ENCODE measurements around the gene BDKRB1. TPM values are rescaled to one million over a fixed set of nuclear protein-coding genes. Genes with fewer than 3 reads are reported as not detected.

The BDKRB1 gene
- total and polyA plus RNA-seq, 4 experiments from 2014 or later = not detected

DNA sequence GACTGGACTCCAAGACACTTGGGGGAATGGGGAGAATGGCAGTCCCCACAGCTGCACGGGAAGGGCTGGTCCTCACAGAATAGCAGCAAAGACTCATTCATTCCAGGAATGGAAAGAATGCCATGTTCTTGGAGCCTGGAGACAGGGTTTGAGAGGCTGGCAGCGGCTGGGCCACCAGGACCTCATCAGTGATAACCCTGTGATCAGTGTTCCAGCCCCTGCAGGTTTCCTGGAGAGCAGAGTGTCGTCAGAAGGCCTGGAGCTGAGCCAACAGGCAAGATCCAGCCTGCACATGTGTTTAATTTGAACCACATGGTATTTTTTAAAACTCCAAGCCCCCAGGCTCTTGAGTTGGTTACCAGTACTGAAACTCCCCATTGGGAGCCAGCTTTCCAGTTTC is 11.3 kb downstream of the BDKRB1 start:
- CTCF ChIA-PET (ENCODE audit: partially characterized antibody) = no interaction called here
- H3K9me3 ChIP-seq (ENCODE audit: control insufficient read depth in 1 of 2, low read length in 2 of 2) = no peaks in the 10 kb centered on the region
- no peak for DNase-seq
- Mint-ChIP-seq H3K36me3 (peaks cover 0 to 8% of the 10 kb centered on the region in 2 donors), H3K4me3 (no peak overlapping the region), H3K4me1 (no peaks in the 10 kb centered on the region), H3K9me3 (peaks cover 0 to 10% (median 5%) of the 10 kb centered on the region in 8 donors), H3K27me3 (peaks cover 0 to 5% of the 10 kb centered on the region in 2 donors), H3K27ac (no peak overlapping the region)
- no peaks in the 10 kb centered on the region for H3K36me3 ChIP-seq (ENCODE audit: insufficient read depth, low read length)
- H3K4me3 ChIP-seq (ENCODE audit: low read length in 2 of 2) = no peak overlapping the region
- no peaks in the 10 kb centered on the region for H3K27me3 ChIP-seq (ENCODE audit: insufficient read depth, low read length)
- no peaks in the 10 kb centered on the region for H3K4me1 ChIP-seq (ENCODE audit: insufficient read depth, low read length)
- H3K27ac ChIP-seq (ENCODE audit: low read depth, low read length) = no peak overlapping the region
- intact Hi-C loops (cut with micrococcal nuclease) = no loop called here
- POLR2A ChIA-PET (ENCODE audit: partially characterized antibody) = no interaction called here

DNA sequence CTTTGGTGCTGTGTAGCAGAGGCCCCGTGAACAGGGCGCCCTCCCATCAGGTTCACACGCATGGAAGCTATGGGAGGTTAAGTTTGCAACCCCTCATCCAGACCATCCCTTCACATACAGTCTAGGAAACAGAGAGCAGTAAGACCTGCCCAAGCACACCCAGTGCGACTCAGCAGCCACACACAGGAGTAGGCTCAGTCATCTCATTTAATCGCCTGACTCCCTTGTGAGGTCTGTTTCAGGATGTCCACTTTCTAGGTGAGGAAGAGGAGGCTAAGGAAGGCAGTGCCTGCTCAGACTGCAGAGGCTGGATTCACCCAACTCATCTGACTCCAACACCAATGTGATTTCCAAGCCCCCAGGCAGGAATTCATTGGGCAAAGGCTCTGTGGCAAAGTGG is 11.9 kb downstream of the BDKRB1 start:
- H3K4me1 ChIP-seq (ENCODE audit: insufficient read depth, low read length) = no peaks in the 10 kb centered on the region
- POLR2A ChIA-PET (ENCODE audit: partially characterized antibody) = no interaction called here
- CTCF ChIA-PET (ENCODE audit: partially characterized antibody) = no interaction called here
- no peak overlapping the region for H3K27ac Mint-ChIP-seq
- H3K27me3 ChIP-seq (ENCODE audit: insufficient read depth, low read length) = no peaks in the 10 kb centered on the region
- no peaks in the 10 kb centered on the region for H3K9me3 ChIP-seq (ENCODE audit: control insufficient read depth in 1 of 2, low read length in 2 of 2)
- no peak overlapping the region for H3K4me3 ChIP-seq (ENCODE audit: low read length in 2 of 2)
- intact Hi-C loops (cut with micrococcal nuclease) = no loop called here
- H3K9me3 Mint-ChIP-seq = peaks cover 0 to 13% (median 6%) of the 10 kb centered on the region in 8 donors
- peaks cover 0 to 5% of the 10 kb centered on the region in 2 donors for H3K27me3 Mint-ChIP-seq
- no peak for DNase-seq
- no peaks in the 10 kb centered on the region for H3K4me1 Mint-ChIP-seq
- no peaks in the 10 kb centered on the region for H3K36me3 ChIP-seq (ENCODE audit: insufficient read depth, low read length)
- H3K4me3 Mint-ChIP-seq = no peak overlapping the region
- peaks cover 0 to 8% of the 10 kb centered on the region in 2 donors for H3K36me3 Mint-ChIP-seq
- no peak overlapping the region for H3K27ac ChIP-seq (ENCODE audit: low read depth, low read length)

DNA sequence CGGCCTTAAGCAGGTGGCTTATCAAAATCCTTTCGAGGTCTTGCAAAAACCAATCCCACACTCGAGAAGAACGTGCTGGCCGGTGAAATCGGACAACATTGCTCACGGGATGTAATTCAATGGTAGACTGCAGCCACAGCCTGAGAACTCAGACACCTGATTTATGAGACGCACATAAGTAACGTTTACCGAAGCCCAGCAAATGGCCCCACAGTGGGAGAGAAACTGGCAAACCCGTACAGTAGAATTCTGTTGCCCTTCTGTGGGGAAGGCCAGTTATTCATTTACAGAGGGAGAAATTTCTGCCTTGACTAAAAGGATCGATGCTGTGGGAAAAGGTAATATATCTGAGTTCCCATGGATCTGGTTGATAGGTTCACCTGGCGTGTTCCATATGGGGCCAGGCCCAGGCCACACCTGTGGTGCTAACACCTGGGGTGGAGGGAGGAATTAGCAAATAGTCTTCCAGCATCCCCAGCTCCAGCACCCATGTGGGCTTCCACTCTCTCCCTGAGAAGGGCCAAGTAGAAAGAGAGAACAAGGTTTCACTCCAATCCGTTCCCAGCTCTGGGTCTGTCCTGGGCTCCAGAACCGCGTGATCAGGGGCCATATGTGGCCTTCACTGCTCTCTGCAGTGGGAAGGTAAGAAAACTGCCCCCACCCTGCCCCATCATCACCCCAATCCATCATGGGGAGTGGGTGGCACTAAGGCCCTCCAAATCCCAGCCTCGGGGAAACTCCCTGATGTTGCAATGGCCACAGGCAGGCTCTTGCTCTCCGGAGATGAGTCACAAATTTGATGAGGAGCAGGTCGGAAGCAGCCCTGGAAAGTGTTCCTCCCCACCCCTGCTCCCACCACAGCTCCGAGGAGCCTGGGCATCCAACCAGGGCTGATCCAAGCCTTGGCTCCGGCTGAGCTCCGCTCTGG is 12.7 kb downstream of the BDKRB1 start:
- Histone ChIP-seq H3K4me1 (ENCODE audit: insufficient read depth, low read length) (no peaks in the 10 kb centered on the region), H3K4me3 (ENCODE audit: low read length in 2 of 2) (no peak overlapping the region), H3K9me3 (ENCODE audit: control insufficient read depth in 1 of 2, low read length in 2 of 2) (no peaks in the 10 kb centered on the region), H3K36me3 (ENCODE audit: insufficient read depth, low read length) (no peaks in the 10 kb centered on the region), H3K27ac (ENCODE audit: low read depth, low read length) (no peak overlapping the region), H3K27me3 (ENCODE audit: insufficient read depth, low read length) (no peaks in the 10 kb centered on the region)
- no peak overlapping the region for H3K4me3 Mint-ChIP-seq
- no peak overlapping the region for H3K27ac Mint-ChIP-seq
- peaks cover 0 to 13% (median 8%) of the 10 kb centered on the region in 8 donors for H3K9me3 Mint-ChIP-seq
- ChIA-PET CTCF (ENCODE audit: partially characterized antibody) (no interaction called here), POLR2A (ENCODE audit: partially characterized antibody) (no interaction called here)
- peaks cover 0 to 8% of the 10 kb centered on the region in 2 donors for H3K36me3 Mint-ChIP-seq
- H3K27me3 Mint-ChIP-seq = peaks cover 0 to 5% of the 10 kb centered on the region in 2 donors
- DNase-seq = no peak
- intact Hi-C loops (cut with micrococcal nuclease) = no loop called here
- H3K4me1 Mint-ChIP-seq = no peaks in the 10 kb centered on the region

GRCh38 chr14:96269359-96269710 is 13.3 kb downstream of the BDKRB1 start:
- intact Hi-C loops (cut with micrococcal nuclease) = no loop called here
- no peaks in the 10 kb centered on the region for H3K36me3 ChIP-seq (ENCODE audit: insufficient read depth, low read length)
- no peak overlapping the region for H3K4me3 Mint-ChIP-seq

DNA sequence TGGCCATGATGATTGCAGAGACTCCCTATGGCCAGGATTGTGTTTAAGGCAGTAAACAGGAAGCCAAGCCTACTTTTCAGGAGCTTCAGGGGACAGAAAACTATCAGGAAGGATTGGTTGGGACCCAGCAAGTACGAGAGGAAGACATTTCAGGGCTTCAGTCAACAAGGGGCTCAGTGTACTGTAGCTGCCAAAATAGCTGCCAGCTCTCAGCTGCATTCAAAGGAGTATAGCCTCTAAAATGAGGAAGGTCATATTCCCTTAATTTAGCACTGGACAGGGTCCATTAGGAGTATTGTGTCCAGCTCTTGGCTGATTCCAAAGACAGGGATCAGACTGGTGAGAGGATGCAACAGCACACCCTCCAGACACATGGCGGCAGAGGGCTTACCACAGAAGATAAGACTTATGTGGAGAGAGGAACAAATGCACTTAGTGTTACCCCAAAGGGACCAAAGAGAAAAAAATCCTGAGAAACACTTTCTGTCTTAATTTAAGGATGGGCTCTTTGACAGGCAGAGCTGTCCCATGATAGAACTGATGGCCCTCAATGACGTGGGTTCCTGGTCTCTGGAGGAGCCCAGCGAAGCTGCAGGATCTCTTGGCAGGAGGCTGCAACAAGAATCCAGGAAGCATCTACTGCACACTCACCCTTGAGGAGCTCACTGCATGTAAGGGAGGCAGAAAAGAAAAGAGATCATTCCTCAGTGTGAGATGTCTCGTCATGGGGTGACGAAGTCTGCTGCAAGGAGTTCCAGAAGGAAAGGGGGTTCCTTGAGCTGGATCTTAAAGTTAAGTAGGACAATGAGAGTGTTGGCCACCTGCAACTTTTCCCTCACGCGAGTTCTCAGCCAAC is 14.8 kb downstream of the BDKRB1 start:
- CTCF ChIA-PET (ENCODE audit: partially characterized antibody) = interaction anchor here (9.2 kb wide), 1 partner anchor 170 kb away, joined by 114 read pairs; no protein-coding TSS in a partner anchor

More at GRCh38 chr14:96269359-96269710, 13.3 kb downstream of the BDKRB1 start:
- no peaks in the 10 kb centered on the region for H3K9me3 ChIP-seq (ENCODE audit: control insufficient read depth in 1 of 2, low read length in 2 of 2)
- H3K4me3 ChIP-seq (ENCODE audit: low read length in 2 of 2) = no peak overlapping the region
- Mint-ChIP-seq H3K27ac (no peak overlapping the region), H3K36me3 (peaks cover 0 to 8% of the 10 kb centered on the region in 2 donors), H3K27me3 (peaks cover 0 to 5% of the 10 kb centered on the region in 2 donors), H3K4me1 (no peaks in the 10 kb centered on the region), H3K9me3 (peaks cover 0 to 13% (median 8%) of the 10 kb centered on the region in 8 donors)
- ChIA-PET CTCF (ENCODE audit: partially characterized antibody) (no interaction called here), POLR2A (ENCODE audit: partially characterized antibody) (no interaction called here)
- no peaks in the 10 kb centered on the region for H3K4me1 ChIP-seq (ENCODE audit: insufficient read depth, low read length)
- H3K27me3 ChIP-seq (ENCODE audit: insufficient read depth, low read length) = no peaks in the 10 kb centered on the region
- DNase-seq = no peak
- H3K27ac ChIP-seq (ENCODE audit: low read depth, low read length) = no peak overlapping the region

GRCh38 chr14:96271421-96271762 is 15.4 kb downstream of the BDKRB1 start:
- Histone ChIP-seq H3K9me3 (ENCODE audit: control insufficient read depth in 1 of 2, low read length in 2 of 2) (no peaks in the 10 kb centered on the region), H3K4me3 (ENCODE audit: low read length in 2 of 2) (no peak overlapping the region), H3K4me1 (ENCODE audit: insufficient read depth, low read length) (no peaks in the 10 kb centered on the region), H3K36me3 (ENCODE audit: insufficient read depth, low read length) (no peaks in the 10 kb centered on the region), H3K27me3 (ENCODE audit: insufficient read depth, low read length) (no peaks in the 10 kb centered on the region), H3K27ac (ENCODE audit: low read depth, low read length) (no peak overlapping the region)
- ChIA-PET CTCF (ENCODE audit: partially characterized antibody) (interaction anchor here (9.2 kb wide), 1 partner anchor 171 kb away, joined by 114 read pairs; no protein-coding TSS in a partner anchor), POLR2A (ENCODE audit: partially characterized antibody) (no interaction called here)
- no peak overlapping the region for H3K27ac Mint-ChIP-seq
- peaks cover 0 to 2% of the 10 kb centered on the region in 2 donors for H3K27me3 Mint-ChIP-seq
- intact Hi-C loops (cut with micrococcal nuclease) = no loop called here
- no peak for DNase-seq
- H3K36me3 Mint-ChIP-seq = peaks cover 0 to 8% of the 10 kb centered on the region in 2 donors
- H3K4me1 Mint-ChIP-seq = peaks cover 0 to 3% (median under 1%) of the 10 kb centered on the region in 4 donors
- peaks cover 0 to 13% (median 8%) of the 10 kb centered on the region in 8 donors for H3K9me3 Mint-ChIP-seq
- H3K4me3 Mint-ChIP-seq = no peak overlapping the region

More for the DNA sequence above, 14.8 kb downstream of the BDKRB1 start:
- no peaks in the 10 kb centered on the region for H3K9me3 ChIP-seq (ENCODE audit: control insufficient read depth in 1 of 2, low read length in 2 of 2)
- intact Hi-C loops (cut with micrococcal nuclease) = no loop called here
- POLR2A ChIA-PET (ENCODE audit: partially characterized antibody) = interaction anchor here (0.6 kb wide), 1 partner anchor 82 kb away, joined by 3 read pairs; no protein-coding TSS in a partner anchor
- H3K4me1 ChIP-seq (ENCODE audit: insufficient read depth, low read length) = no peaks in the 10 kb centered on the region
- H3K4me3 ChIP-seq (ENCODE audit: low read length in 2 of 2) = no peak overlapping the region
- peaks cover 0 to 8% of the 10 kb centered on the region in 2 donors for H3K36me3 Mint-ChIP-seq
- peaks cover 0 to 3% (median under 1%) of the 10 kb centered on the region in 4 donors for H3K4me1 Mint-ChIP-seq
- H3K9me3 Mint-ChIP-seq = peaks cover 0 to 13% (median 8%) of the 10 kb centered on the region in 8 donors
- no peak overlapping the region for H3K27ac ChIP-seq (ENCODE audit: low read depth, low read length)
- peaks cover 0 to 3% of the 10 kb centered on the region in 2 donors for H3K27me3 Mint-ChIP-seq
- H3K4me3 Mint-ChIP-seq = no peak overlapping the region
- DNase-seq = no peak
- no peaks in the 10 kb centered on the region for H3K36me3 ChIP-seq (ENCODE audit: insufficient read depth, low read length)
- H3K27me3 ChIP-seq (ENCODE audit: insufficient read depth, low read length) = no peaks in the 10 kb centered on the region
- H3K27ac Mint-ChIP-seq = no peak overlapping the region
